ENCODE data around the gene SCMH1. TPM values are rescaled to one million over a fixed set of nuclear protein-coding genes. Genes with fewer than 3 reads are reported as not detected.
"Not testable (repeated sequence)": the region's sequence is repeated elsewhere in the genome, so short reads cannot be mapped to it uniquely, and the experiment has no call there.

SCMH1 gene
- total RNA-seq, 1 donor from 2014 or later = 25.5 TPM

DNA sequence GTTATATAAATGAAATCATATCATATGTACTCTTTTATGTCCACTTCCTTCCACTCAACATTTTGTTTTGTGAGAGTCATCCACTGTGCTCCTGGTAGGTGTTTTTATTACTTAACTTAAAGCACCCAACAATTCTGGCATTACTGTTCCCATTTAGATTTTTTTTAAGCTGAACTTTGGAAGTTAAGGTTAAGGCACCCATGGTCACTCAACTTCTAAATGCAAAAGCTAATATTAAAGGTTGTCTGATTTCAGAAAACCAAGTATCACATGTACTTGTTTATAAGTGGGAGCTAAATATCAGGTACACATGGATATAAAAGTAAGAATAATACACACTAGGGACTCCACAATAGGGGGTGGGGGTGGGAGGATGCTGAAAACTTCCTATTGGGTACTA, 42.7 kb downstream of the SCMH1 start:
- no peak overlapping the region for H3K4me3 ChIP-seq (ENCODE audit: low read depth, low read length)
- no peak for DNase-seq (ENCODE audit: low read depth)
- TF ChIP-seq, protein P1, sequence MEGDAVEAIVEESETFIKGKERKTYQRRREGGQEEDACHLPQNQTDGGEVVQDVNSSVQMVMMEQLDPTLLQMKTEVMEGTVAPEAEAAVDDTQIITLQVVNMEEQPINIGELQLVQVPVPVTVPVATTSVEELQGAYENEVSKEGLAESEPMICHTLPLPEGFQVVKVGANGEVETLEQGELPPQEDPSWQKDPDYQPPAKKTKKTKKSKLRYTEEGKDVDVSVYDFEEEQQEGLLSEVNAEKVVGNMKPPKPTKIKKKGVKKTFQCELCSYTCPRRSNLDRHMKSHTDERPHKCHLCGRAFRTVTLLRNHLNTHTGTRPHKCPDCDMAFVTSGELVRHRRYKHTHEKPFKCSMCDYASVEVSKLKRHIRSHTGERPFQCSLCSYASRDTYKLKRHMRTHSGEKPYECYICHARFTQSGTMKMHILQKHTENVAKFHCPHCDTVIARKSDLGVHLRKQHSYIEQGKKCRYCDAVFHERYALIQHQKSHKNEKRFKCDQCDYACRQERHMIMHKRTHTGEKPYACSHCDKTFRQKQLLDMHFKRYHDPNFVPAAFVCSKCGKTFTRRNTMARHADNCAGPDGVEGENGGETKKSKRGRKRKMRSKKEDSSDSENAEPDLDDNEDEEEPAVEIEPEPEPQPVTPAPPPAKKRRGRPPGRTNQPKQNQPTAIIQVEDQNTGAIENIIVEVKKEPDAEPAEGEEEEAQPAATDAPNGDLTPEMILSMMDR (conservative IDR thresholded peaks at IDR 0.05; ENCODE audit: low read depth, low read length) = no peak

DNA sequence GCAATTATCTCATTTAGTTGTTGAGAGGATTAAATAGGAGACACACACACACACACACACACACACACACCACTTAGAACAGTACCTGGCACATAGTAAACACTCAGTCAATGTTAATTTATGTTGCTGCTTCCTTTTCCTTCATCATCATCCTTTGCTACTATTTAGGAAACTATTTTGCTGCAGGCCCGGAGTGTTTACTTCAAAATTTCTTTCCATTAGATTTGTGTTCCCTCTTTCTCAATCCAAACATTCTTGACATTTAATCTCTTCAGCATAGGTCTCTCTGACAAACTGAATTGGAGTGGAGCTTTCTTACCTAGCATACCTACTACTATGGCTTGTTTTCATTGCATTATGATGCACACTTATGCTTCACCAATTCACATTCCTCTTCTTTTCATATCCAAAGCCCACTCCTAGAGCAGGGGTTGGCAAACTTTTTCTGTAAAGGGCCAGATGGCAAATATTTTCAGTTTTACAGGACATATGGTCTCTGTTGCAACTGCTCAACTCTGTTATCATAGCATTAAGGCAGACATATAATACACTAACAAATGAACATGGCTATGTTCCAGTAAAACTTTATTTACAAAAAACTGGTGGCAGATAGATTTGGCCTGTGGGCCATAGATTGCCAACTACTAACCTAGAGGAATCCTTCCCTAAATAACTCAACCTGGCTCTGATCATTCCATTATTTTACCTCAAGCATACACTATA, 49.5 kb downstream of the SCMH1 start:
- H3K4me3 ChIP-seq (ENCODE audit: low read depth, low read length) = no peak overlapping the region
- no peak for DNase-seq (ENCODE audit: low read depth)
- TF ChIP-seq, protein P1 (conservative IDR thresholded peaks at IDR 0.05; ENCODE audit: low read depth, low read length) = no peak

DNA sequence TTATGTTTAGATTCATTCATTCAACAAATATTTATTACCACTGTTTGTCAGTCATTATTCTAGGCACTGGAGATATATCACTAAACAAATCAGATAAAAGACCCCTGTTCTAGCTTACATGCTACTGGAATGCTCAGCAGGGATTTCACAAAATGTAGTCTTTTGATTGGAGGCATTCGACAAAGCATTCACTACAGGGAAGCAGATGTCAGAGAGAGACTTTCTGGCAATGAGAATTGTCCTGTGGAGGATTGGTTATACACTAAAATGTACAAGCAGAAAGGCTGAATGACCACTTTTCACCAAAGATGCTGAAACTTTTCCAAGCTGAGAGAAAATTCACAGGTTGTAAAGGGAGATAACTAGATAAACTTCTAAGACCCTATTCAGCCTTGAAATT, 57.7 kb downstream of the SCMH1 start:
- no peak overlapping the region for H3K4me3 ChIP-seq (ENCODE audit: low read depth, low read length)
- no peak for DNase-seq (ENCODE audit: low read depth)
- TF ChIP-seq, protein P1 (conservative IDR thresholded peaks at IDR 0.05; ENCODE audit: low read depth, low read length) = no peak

DNA sequence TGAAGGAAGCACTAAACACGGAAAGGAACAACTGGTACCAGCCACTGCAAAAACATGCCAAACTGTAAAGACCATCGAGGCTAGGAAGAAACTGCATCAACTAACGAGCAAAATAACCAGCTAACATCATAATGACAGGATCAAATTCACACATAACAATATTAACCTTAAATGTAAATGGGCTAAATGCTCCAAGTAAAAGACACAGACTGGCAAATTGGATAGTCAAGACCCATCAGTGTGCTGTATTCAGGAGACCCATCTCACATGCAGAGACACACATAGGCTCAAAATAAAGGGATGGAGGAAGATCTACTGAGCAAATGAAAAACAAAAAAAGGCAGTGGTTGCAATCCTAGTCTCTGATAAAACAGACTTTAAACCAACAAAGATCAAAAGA, 63.9 kb downstream of the SCMH1 start:
- not testable (repeated sequence) for H3K4me3 ChIP-seq (ENCODE audit: low read depth, low read length)

DNA sequence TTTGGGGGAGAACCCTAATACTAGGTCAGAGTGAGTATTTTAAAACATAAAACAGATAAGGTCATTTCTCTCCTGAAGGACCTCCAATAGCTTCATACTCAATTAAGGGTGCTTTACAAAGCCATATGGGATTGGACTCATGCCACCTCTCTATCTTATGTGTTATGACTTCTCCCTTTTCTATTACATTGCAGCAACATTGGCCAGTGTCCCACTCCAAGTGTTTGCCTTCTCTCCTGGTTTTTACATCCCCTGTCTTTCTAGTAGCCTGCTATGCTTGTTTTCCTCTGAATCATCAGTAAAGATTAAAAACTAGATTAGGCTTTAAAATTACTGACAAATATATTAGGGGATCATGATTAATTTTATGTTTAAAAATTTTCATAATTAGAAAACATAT, 66.6 kb downstream of the SCMH1 start:
- H3K4me3 ChIP-seq (ENCODE audit: low read depth, low read length) = no peak overlapping the region
- no peak for DNase-seq (ENCODE audit: low read depth)

More for the DNA sequence above, 63.9 kb downstream of the SCMH1 start:
- DNase-seq (ENCODE audit: low read depth) = not testable (repeated sequence)

DNA sequence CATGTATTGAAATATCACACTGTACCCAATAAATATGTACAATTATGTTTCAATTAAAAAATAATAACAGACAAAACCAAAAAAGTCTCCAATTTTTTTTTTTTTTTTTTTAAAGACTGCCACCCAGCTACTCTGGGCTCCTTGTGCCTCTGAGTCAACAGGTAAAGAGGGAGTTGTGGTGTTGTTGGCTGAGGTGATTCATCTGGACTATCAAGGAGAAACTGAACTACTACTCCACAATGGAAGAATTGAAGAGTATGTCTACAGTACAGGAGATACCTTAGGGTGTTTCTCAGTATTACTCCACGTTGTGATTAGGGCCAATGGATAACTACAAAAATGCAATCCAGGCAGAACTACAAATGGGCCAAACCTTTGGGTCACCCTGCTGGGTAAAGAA, 67.9 kb downstream of the SCMH1 start:
- DNase-seq (ENCODE audit: low read depth) = no peak
- TF ChIP-seq, protein P1 (conservative IDR thresholded peaks at IDR 0.05; ENCODE audit: low read depth, low read length) = no peak
- H3K4me3 ChIP-seq (ENCODE audit: low read depth, low read length) = no peak overlapping the region

More for the DNA sequence above, 66.6 kb downstream of the SCMH1 start:
- TF ChIP-seq, protein P1 (conservative IDR thresholded peaks at IDR 0.05; ENCODE audit: low read depth, low read length) = no peak

DNA sequence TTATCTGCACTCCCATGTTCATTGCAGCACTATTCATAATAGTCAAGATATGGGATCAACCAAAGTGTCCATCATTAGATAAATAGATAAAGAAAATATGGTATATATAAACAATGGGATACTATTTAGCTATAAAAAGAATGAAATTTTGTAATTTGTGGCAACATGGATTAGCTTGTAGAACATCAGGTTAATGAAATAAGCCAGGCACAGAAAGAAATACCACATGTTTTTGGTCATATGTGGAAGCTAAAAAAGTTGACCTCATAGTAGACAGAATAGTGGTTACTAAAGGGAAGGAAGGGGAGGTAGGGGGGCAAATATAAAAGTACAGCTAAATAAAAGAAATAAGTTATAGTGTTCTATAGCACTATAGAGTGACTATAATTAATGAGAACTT, 68.5 kb downstream of the SCMH1 start:
- no peak overlapping the region for H3K4me3 ChIP-seq (ENCODE audit: low read depth, low read length)
- DNase-seq (ENCODE audit: low read depth) = no peak
- TF ChIP-seq, protein P1 (conservative IDR thresholded peaks at IDR 0.05; ENCODE audit: low read depth, low read length) = no peak

Measured in epithelial cell of proximal tubule (primary cell).